HepG2 (cell line): ENCODE results near the gene PPP1R13B. TPM values are rescaled to one million over a fixed set of nuclear protein-coding genes. Genes with fewer than 3 reads are reported as not detected.

Experiments
- ATAC-seq: fragments of 200-7000 bp; cut with Tn5 transposase; 3 replicates; pipeline ENCODE4 v1.9.1; 2020; ENCODE audit warnings: mild to moderate bottlenecking, moderate library complexity
- BruUV-seq: library from RNA; stranded (reverse); fragments of 400-500 nt; replicated peaks from 2 replicates; lab custom pipeline; 2021; lab: Mats Ljungman, UMichigan
- CTCF ChIA-PET: fragments of 300-600 bp; formaldehyde crosslinking; extraction: SDS; loops from one replicate; lab custom pipeline; 2021; ENCODE audit warnings: low total read pairs, inconsistent platforms, low intra/inter-chr PET ratio; lab: Yijun Ruan, JAX
- POLR2A ChIA-PET: fragments of 350-600 bp; sonication (Branson Sonifier 250); formaldehyde crosslinking; loops from one replicate; lab custom pipeline; 2020; ENCODE audit warnings: antibody characterized with exemption, inconsistent platforms; lab: Yijun Ruan, JAX
- DNase-seq: peaks from one replicate; pipeline ENCODE4 v3.0.0-alpha.2; 2015; ENCODE audit warnings: low spot score
- FAIRE-seq: peaks from 3 replicates; lab custom pipeline; 2011; peaks lifted over from hg19 to GRCh38; lab: Jason Lieb, UNC
- H2AFZ ChIP-seq: one replicate; pipeline ENCODE4 v1.6.1; 2011; ENCODE audit warnings: low read length, inconsistent platforms
- H3K27ac ChIP-seq: fragments of 300-600 bp; 3 replicates; pipeline ENCODE4 v1.8.0; 2011; ENCODE audit warnings: mixed run types, mild to moderate bottlenecking, mixed read lengths, low read length, inconsistent platforms; ENCODE audit not compliant: insufficient read depth; ENCODE audit errors: extremely low read length
- H3K27me3 ChIP-seq, 2 experiments: fragments of 200-600 bp in 1 of 2; 2 replicates in 1 of 2; 3 replicates in 1 of 2; pipeline versions ENCODE4 v1.6.0 to v1.8.0; 2011; ENCODE audit warnings: low read length in 2 of 2, mild to moderate bottlenecking in 2 of 2, moderate library complexity in 2 of 2, inconsistent platforms in 1 of 2; ENCODE audit not compliant: insufficient read depth in 2 of 2, control insufficient read depth in 1 of 2
- H3K36me3 ChIP-seq, 2 experiments: fragments of 200-600 bp in 1 of 2; replicated peaks in 1 of 2; 2 replicates in 1 of 2; 3 replicates in 1 of 2; pipeline versions ENCODE4 v1.5.1 to v1.8.0; 2011; ENCODE audit warnings: low read length in 2 of 2, inconsistent platforms in 1 of 2; ENCODE audit not compliant: insufficient read depth in 2 of 2, control insufficient read depth in 1 of 2
- H3K4me1 ChIP-seq: 2 replicates; pipeline ENCODE4 v1.5.1; 2012; ENCODE audit warnings: low read length, inconsistent platforms; ENCODE audit not compliant: insufficient read depth
- H3K4me2 ChIP-seq: 2 replicates; pipeline ENCODE4 v1.6.0; 2011; ENCODE audit warnings: low read depth, low read length, inconsistent platforms
- H3K4me3 ChIP-seq, 3 experiments: fragments of 200-600 bp in 1 of 3; sonication (generic), shearing (Covaris generic) in 1 of 3; replicated peaks in 1 of 3; 2 replicates each; pipeline ENCODE4 v1.5.1; 2011 to 2016; ENCODE audit warnings: low read length in 3 of 3, inconsistent platforms in 2 of 3, low read depth in 2 of 3, mild to moderate bottlenecking in 2 of 3, control low read depth in 1 of 3, mixed read lengths in 1 of 3; ENCODE audit not compliant: insufficient read depth in 1 of 3
- H3K79me2 ChIP-seq: one replicate; pipeline ENCODE4 v1.6.1; 2011; ENCODE audit warnings: low read length, inconsistent platforms; ENCODE audit not compliant: insufficient read depth
- H3K9ac ChIP-seq: 2 replicates; pipeline ENCODE4 v1.6.0; 2011; ENCODE audit warnings: mild to moderate bottlenecking, low read depth, low read length, inconsistent platforms; ENCODE audit not compliant: insufficient read depth
- H3K9me3 ChIP-seq: 2 replicates; pipeline ENCODE4 v1.5.1; 2012; ENCODE audit warnings: mild to moderate bottlenecking, low read length
- H4K20me1 ChIP-seq: 2 replicates; pipeline ENCODE4 v1.6.0; 2011; ENCODE audit warnings: inconsistent platforms, mild to moderate bottlenecking, low read length, moderate library complexity; ENCODE audit not compliant: insufficient read depth
- AGO2 ChIP-seq: fragments of 200-400 bp; formaldehyde crosslinking; optimal IDR thresholded peaks from 2 replicates; pipeline ENCODE3; 2017; ENCODE audit warnings: mild to moderate bottlenecking, low read depth, low read length, moderate library complexity
- ETS1 ChIP-seq: sonication (generic); formaldehyde crosslinking; IDR thresholded peaks from 2 replicates; pipeline ENCODE4 v1.4.0; 2020; ENCODE audit warnings: missing genetic modification reagents
- HNRNPL ChIP-seq: fragments of 200-400 bp; formaldehyde crosslinking; IDR thresholded peaks from 2 replicates; pipeline ENCODE4 v1.6.1; 2017; ENCODE audit warnings: mild to moderate bottlenecking, low read depth, low read length
- HNRNPLL ChIP-seq: fragments of 200-400 bp; formaldehyde crosslinking; IDR thresholded peaks from 2 replicates; pipeline ENCODE4 v1.6.1; 2017; ENCODE audit warnings: mild to moderate bottlenecking, low read depth, low read length; ENCODE audit not compliant: poor library complexity, severe bottlenecking
- NPAS2 ChIP-seq: sonication (generic); formaldehyde crosslinking; IDR thresholded peaks from 2 replicates; pipeline ENCODE4 v1.8.0; 2022; ENCODE audit warnings: mild to moderate bottlenecking, missing genetic modification reagents, borderline replicate concordance
- ZNF609 ChIP-seq: sonication (generic); formaldehyde crosslinking; IDR thresholded peaks from 2 replicates; pipeline ENCODE4 v1.4.0; 2020; ENCODE audit warnings: mild to moderate bottlenecking, missing genetic modification reagents, borderline replicate concordance
- WGBS: methylation state at CpG from one replicate; pipeline ENCODE4 v1.1.6; 2017; ENCODE audit warnings: low lambda C conversion rate; 5-methylcytosine and 5-hydroxymethylcytosine counted together
- in situ Hi-C: cut with HindIII; loops from 2 replicates; pipeline ENCODE4 v1.10.0; 2017; ENCODE audit warnings: low pct_unique_long_range_greater_than_20kb; ENCODE audit not compliant: extremely low pct_ligation_motif_present
- intact Hi-C: fragments of 100-400 bp; cut with micrococcal nuclease; formaldehyde crosslinking; loops from one replicate; pipeline ENCODE4 v1.10.0; 2022; ENCODE audit not compliant: unreplicated experiment
- polyA plus RNA-seq, 8 experiments: library from polyadenylated mRNA; depleted of rRNA in 3 of 8; stranded (reverse) in 7 of 8; unstranded in 1 of 8; fragments of >200 nt; fragmentation: Illumina TruSeq in 4 of 8; extraction: Trizol in 4 of 8; gene quantifications; 2 replicates each; pipeline versions ENCODE4 v1.2.1 to v1.2.3, GENCODE V29; 2011 to 2016; ENCODE audit warnings: low read depth in 4 of 8, missing spikeins in 1 of 8, mixed read lengths in 1 of 8; ENCODE audit not compliant: insufficient read depth in 1 of 8
- total RNA-seq, 5 experiments: library from RNA; depleted of rRNA; stranded (reverse); fragments of >200 nt; fragmentation: Illumina TruSeq; extraction: Trizol; gene quantifications; 2 replicates each; pipeline ENCODE4 v1.2.3, GENCODE V29; 2016; ENCODE audit warnings: low read depth in 1 of 5

PPP1R13B gene
- total and polyA plus RNA-seq, 2 of the 13 experiments (the other 11 are each of a cell fraction or from before 2014, with no cell fraction given) = 4.6 to 9.4 TPM

- TF ChIP-seq AGO2 (peak; percentile 5), HNRNPL (0 out of 2 replicates have a peak, but pooled peaks have one; percentile 54), NPAS2 (CRISPR knock-in tag) (no peak), ZNF609 (CRISPR knock-in tag) (no peak), ETS1 (CRISPR knock-in tag) (no peak), HNRNPLL (peak; percentile 5)
- intact Hi-C loops = loop anchor here (2.0 to 5.0 kb wide), 2 partner anchors 25 to 40 kb away; partner anchors contain the start of gene PPP1R13B
- FAIRE-seq (no peak), ATAC-seq (no peak), DNase-seq (no peak)
- ChIA-PET POLR2A (interaction anchor here (3.2 to 7.3 kb wide), 2 partner anchors 8 to 32 kb away, joined by 17 to 195 read pairs; no protein-coding TSS in a partner anchor), CTCF (no interaction called here)
- Histone ChIP-seq H3K4me2 (no peak overlapping the region), H4K20me1 (no peaks in the 10 kb centered on the region), H3K4me3 (no peak overlapping the region; a peak in 1 of 6 replicates), H3K27me3 (no peaks in the 10 kb centered on the region), H2AFZ (no peak overlapping the region), H3K4me1 (peaks cover 90% of the 10 kb centered on the region), H3K79me2 (no peaks in the 10 kb centered on the region), H3K9me3 (no peaks in the 10 kb centered on the region), H3K27ac (peak overlapping the region; percentile 7), H3K9ac (no peak overlapping the region), H3K36me3 (no peaks in the 10 kb centered on the region)
- no TSS peak for BruUV-seq
- in situ Hi-C loops = no loop called here
- WGBS = 92% methylated on average over 8 of the region's 10 CpGs
Observed at GRCh38 chr14:103887557-103888115, 40.3 kb upstream of the PPP1R13B start.
